HG03575 (cell line): ENCODE measurements around the gene TAF4.

ENCODE experiments used
- ATAC-seq: cut with Tn5 transposase; IDR thresholded peaks from one replicate; pipeline ENCODE4 v1.9.1; 2021; ENCODE audit not compliant: unreplicated experiment, insufficient number of reproducible peaks, low FRiP score; ENCODE audit errors: extremely low read depth

TAF4 gene

DNA sequence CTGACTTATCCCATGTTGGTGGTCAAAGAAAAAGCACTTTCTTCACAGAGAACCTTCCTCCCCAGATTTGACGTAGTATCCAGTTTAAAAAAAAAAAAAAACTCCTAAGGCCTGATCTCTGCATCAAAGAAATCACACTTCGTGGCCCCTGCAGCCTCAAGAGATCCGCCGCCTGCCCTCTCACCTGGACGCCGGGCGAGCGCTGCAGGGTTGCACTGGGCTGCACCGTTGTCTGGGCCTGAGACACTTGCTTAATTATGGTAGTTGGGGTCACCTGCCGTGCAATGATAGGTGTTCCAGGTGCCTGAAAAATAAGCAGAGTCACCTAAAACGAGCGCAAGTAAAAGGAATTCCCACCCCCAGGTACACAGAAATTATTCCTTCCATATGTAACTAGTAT is 53.0 kb downstream of the TAF4 start:
- ATAC-seq, result no peak

GRCh38 chr20:62011938-62012534 is 53.6 kb downstream of the TAF4 start:
- no peak for ATAC-seq

DNA sequence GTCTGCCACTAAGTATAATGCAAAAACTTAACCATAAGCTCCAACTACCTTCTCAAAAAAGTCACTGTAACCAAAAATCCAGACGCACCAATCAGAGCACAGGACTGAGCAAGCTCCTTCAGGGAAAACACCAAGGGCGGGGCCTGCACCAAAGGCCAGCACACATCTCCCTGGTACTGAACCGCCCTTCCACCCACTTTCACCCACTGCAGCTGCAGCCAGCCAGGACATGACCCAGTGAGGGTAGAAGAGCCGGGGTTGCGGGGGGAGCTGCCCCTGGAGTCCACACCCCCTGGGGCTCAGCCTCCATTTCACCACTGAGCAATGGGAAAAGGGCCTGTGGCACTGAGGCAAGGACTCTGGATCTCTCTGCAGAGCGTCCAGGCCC is 54.3 kb downstream of the TAF4 start:
- no peak for ATAC-seq

DNA sequence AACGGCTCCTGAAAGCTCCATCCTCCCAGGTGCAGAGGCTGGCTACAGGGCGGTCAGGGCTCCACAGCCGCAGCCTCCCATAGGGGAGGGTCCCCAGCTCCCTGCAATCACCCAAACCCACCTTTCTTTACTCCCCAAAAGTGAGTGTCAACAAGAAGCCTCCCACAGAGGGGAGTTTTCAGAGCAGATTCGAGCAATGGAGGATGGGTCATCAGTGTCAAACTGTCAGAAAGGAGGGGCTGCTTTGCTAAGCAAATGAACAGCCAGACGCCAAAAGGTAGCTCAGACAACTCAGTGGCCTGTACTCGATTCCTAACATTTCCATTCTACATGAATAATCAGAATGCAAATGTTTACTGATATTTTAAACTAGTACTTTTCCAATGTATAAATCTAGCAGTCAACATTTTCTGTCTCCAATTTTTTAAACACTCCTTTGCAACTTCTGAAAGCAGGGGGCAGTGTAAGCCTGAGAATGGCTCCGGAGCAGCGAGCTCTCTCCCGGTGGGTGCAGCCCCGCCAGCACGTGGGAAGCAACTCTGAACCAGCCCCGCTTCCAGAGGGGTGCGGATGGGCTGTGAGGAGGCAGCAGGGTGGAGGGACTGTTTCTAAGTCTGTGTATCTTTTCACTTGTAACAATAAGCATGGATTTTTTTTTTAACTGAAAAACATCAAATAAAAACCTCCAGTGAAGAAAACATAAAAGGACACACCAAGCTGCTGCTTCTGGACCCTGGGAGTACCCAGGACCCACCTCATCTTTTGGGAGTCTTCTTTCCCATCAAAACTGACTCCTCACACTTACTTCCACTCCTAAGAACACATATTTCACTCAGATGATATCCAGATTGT is 54.9 kb downstream of the TAF4 start:
- ATAC-seq, result no peak

DNA sequence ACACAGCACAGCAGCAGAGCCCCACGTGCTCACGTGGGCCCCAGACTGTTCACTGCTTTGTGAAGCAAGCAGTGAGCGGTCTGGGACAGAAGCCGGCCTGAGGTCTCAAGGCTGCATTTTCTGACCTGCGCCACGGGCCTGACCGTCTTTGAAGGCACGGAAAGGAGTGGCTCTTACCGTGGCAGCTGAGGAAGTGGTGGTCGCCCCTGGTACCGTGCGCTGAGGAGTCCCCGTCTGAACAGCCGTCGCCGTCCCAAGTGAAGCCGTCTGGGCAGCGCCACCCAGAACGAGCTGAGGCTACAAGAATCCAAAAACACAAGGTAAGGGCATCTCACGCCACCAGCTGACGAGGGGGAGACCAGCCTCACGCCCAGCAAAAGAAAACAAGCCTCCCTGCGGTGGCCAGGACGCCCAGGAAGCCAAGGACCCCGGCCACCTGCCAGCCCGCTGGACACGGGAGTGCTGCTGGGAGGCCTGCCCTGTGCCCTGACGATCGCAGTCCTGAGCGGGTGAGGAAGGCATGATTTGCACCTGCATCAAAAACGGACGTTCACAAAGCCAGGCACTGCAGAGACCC is 55.7 kb downstream of the TAF4 start:
- ATAC-seq, result no peak

- no peak for ATAC-seq
These were observed 56.4 kb downstream of the TAF4 start for GRCh38 chr20:62009322-62009721.

- no peak for ATAC-seq
These were observed 57.0 kb downstream of the TAF4 start for GRCh38 chr20:62008643-62009183.

GRCh38 chr20:62007127-62007647 is 58.5 kb downstream of the TAF4 start:
- no peak for ATAC-seq

DNA sequence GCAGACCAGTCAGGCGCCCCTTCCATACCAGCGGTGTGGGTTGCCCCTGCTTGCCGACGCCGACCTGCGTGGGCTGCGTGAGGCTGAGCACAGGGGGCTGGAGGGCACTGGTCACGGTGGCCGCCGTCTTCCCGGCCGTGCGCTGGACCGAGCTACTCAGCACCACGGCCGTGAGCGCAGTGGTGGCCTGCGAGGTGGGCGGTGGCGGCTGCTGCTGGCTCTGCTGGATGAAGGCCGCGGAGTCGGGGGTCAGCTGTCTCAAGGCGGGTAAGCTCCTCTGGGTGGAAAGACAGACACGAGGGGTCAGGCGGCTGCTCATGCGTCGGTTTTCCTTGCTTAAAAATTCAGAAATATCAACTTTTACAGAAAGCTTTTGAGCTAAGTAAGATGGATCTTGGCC is 59.2 kb downstream of the TAF4 start:
- no peak for ATAC-seq

GRCh38 chr20:62004614-62005013 is 61.1 kb downstream of the TAF4 start:
- ATAC-seq, result no peak

GRCh38 chr20:62003567-62004405 is 61.9 kb downstream of the TAF4 start:
- no peak for ATAC-seq

DNA sequence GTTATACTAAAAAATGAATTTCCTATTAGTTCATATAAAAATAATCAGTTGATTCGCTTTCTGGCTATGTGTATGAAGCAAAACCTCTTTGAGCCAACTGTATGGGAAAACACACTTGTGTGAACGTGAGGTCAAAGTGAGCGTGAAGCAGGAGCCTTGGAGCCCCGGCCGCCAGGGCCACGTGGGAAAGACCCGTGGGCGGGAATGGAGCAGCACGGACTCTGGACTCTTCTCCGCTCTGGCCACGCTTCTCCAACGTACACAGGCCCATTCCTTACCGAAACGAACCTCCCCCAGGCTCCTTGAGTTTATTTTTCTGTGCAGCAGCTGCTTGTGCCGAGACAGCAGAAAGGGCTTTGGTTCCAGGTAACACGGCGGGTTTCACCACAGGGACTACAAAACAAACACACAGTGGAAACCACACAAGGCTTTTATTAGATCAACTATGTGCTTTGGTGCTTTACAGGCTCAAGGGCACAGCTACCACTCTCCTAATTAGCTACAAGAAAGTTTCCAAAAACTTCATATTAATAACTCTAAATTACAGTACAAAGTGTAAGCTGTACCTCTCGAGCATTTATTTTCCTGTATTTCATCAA is 62.7 kb downstream of the TAF4 start:
- no peak for ATAC-seq

DNA sequence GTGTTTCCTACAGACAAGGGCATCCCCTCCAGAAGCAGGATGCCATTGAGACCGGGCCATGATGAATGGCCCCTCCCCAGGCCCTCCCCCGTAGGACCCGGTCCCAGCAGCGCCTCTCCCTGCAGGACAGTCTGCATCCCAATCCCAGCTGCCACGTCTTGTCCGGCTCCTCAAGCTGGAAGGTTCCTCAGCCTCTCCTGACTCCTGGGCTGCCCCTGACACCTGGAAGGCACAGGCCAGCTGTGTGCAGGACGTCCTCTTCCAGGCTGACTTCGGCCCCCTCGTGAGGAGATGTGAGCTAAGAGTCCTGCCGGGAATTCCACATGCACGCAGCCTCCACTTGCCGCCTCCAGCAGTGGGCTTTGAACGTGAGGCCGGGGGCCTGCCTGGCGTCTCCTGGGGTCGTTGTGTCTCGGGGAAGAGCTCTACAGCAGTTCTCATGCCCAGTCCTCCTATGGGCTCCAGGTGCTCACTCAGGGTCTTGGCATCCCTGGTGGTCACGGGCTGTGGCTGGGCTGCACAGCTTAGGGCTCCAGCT is 64.4 kb downstream of the TAF4 start:
- no peak for ATAC-seq

DNA sequence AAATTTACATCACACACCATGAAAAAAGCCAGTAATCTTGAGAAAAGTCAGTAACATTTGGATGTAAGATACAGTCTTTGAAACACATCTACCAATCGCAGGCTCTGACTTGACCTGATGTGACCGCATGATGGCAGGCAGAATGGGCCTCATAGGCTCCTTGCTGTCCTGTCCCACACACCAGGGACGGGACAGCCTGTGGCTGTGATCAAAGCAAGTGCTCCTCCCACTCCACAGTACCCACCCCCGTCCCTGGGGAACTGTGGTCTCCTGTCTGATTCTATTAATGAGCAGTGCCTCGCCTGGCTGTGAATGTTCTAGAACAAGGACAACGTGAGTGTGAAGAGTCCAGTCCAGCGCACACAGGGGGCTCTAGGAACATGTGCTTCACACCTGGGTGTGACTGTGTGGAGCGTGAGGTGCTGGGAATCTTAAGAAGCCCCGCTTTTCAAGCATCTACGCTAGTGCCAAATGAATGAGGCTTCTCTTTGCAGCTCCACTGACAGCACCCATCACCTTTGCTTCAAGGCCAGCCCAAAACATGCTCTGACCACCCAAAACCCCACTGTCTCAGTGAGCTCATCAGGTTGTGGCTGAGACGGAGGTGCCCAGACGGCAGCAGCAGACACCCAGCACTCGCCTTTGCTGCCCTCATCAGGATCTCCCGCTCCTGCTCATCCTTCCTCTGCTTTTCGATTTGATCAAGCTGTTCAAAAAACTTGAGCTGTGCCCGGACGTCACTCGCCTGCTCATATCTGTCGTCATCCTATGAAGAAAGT is 67.1 kb downstream of the TAF4 start:
- ATAC-seq, result no peak

DNA sequence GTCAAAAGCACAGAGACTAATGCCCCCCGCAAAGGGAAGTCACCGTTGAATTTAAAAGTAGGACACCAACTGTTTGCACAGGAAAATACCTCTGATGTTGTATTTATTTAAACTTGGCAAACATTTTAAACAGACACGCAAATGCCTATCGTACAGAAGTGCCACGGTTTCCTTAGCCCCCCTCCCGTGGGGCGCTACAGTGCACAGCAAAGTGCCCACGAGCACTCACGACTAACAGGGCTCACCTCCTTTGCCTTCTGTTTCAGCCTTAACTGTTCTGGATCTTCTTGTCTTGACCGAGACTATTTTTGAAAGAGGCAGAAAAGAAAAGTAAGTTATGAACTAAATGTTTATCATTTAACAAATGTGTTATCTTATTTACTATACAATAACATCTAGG is 67.8 kb downstream of the TAF4 start:
- no peak for ATAC-seq

- ATAC-seq, result no peak
These were observed 68.3 kb downstream of the TAF4 start for GRCh38 chr20:61997372-61997771.

DNA sequence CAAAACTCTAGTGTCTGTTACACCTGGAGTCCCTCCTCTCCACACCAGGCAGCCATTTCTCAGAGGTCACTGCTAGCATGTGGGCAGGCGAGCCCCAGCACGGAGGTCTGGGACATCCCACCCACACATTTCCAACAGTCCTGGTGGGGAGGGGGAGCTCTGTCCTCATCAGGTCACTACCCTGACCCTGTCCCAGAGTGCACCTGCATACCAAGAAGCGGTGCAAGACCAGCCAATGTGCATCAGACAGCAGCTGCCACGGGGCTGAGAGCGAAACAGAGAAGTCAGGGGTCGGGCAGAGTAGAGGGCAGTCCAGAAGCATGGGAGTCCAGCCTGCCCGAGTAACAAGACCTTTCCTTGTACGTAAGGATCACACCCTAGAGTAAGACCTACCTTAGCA is 71.1 kb downstream of the TAF4 start:
- ATAC-seq, result no peak

DNA sequence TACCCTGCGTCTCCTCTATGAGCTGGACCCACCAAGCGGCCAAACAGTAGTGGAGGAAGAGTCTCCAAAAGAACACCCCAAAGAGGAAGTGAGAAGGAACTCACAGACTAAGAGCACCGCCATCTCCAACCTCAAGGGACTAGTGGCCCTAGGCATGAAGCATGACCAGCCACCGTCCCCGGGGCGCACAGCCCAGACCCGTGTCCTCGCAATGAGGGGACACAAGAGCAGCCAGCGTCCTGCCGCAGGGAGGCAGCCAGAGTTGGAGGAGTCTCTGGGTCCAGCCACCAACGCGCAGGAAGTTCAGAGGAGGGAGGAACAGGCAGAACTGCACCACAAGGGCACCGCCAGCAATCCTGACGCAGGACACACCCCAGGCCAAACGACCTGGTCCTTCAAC is 72.6 kb downstream of the TAF4 start:
- no peak for ATAC-seq
